ENCODE measurements around the gene RNF26. TPM values are rescaled to one million over a fixed set of nuclear protein-coding genes. Genes with fewer than 3 reads are reported as not detected.
"Not testable (repeated sequence)": the region's sequence is repeated elsewhere in the genome, so short reads cannot be mapped to it uniquely, and the experiment has no call there.

The RNF26 gene
- total RNA-seq, 1 experiment from 2014 or later = 9.3 TPM

GRCh38 chr11:119371067-119371601 is 36.8 kb downstream of the RNF26 start:
- DNase-seq (ENCODE audit: low read depth) = no peak

DNA sequence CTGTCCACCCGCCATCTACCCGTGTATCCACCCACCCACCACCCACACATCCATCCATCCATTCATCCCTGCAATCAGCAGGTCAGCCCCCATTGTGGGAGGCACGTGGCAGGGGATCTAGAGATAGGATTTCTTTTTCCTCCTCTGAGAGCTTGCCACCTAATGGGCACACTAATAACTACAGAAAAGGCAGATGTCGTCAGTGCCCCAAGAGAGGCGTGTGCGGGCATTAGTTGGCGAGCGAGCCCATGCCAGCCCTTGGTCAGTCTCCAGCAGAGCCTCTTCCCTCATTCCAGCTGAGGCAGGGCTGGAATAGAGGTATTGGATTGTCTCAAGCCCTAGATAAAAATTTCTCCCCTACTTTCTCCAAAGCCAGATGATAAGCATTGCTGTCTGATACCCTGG is 37.5 kb downstream of the RNF26 start:
- peak; percentile 81 for DNase-seq (ENCODE audit: low read depth)

- DNase-seq (ENCODE audit: low read depth) = no peak
These were observed 38.1 kb downstream of the RNF26 start for GRCh38 chr11:119372260-119373058.

GRCh38 chr11:119373059-119373920 is 39.0 kb downstream of the RNF26 start:
- no peak for DNase-seq (ENCODE audit: low read depth)

DNA sequence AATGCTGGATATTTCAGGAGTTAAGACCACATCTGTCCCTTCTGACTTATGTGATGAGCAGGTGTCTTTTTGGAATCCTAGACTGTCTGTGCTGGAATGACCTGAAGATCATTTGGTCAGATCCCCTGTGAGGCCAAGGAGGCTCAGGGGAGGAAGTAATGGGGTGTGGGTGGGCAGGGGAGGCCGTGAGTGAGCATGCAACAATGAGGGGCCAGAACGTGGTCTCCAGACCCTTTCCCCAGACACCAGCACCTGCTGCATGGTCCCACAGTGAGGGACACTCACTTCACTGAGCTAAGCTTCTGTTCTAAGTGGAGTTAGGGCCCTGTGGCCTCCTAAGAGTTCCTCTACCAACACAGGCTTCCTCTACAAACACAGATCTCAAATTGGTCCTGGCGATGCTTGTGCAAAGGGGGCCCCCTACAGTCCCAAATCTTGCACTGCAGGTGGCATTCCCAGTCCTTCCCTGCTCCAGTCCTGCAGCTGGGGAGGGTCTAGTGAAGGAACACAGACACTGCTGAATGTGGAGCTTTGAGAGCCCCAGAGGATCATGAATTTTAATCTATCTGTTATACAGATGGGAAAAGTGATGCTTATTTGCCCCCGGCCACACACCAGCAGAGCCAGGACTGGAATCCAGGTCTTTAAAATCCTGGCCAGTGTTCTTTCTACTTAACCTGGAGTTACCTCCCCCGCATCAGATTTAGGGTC is 39.7 kb downstream of the RNF26 start:
- DNase-seq (ENCODE audit: low read depth) = peak; percentile 74

DNA sequence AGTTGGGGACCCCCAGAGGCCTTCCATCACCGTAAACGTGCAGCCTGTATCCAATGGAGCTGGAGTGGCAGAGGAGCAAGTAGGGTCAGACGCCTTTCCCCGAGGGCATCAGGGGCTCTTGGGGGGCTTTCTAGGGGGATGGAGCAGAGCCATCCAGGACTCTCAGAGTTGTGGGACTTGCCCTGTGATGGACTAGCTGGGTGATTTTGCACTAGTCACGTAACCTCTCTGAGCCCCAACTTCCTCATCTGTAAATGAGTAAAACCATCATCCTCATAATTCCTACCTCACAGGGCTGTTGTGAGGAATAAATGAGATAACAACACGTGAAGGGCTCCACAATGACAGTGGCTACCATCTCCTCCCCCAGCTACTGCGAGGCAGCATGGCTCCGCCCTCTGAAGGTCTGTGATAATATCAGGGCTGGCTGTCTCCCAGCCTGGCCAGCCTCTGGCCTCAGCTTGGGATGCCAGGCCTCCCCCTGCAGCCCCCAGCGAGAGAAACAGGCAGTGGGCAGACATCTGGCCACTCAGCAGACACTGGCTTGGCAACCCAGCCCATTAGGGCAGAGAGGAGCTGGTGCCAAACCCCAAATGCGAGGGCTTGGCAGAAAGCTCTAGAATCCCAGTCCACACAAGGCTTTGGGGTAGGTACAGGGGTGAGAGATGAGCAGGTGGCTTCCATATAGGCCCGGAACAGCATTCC is 40.5 kb downstream of the RNF26 start:
- no peak for DNase-seq (ENCODE audit: low read depth)

DNA sequence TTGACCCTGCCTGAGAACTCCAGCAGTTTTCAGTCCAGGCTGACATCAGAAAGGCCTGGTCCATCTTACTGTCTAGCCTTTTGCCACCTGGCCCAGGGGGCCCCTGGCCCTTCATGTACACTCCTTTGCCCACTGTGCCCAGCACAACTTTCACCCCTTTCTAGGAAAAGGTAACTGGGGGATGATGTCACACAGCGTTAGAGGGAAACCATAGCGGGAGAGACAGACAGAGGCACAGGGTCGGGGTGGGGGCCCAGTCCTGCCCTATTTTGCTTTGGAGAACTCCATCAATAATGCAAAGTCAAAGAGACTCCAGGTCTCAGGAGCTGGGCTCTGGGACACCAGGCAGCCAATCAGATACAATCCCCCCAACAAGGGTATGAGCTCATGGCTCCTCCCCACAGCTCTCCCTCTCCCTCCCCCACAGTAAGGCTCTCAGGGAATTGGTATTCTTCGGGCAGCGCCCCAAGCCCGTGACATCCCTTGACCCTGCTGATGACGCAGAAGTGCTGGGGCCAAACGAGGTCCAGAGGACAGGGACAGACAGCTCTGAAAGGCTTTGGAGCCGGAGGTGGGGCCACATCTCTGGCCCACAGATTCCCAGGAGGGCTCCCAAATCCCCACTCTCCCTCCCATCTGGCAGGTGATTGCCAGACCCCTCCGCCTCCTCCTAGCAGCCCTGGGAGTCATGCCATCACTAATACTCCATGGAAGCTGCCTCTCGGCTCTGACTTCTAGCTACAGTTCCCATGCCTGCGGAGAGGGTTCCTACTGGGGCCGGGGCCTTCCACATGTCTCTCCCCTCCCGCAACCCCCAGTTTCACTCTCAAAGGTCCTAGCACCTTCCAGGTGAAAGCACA is 41.2 kb downstream of the RNF26 start:
- peak; percentile 84 for DNase-seq (ENCODE audit: low read depth)

DNA sequence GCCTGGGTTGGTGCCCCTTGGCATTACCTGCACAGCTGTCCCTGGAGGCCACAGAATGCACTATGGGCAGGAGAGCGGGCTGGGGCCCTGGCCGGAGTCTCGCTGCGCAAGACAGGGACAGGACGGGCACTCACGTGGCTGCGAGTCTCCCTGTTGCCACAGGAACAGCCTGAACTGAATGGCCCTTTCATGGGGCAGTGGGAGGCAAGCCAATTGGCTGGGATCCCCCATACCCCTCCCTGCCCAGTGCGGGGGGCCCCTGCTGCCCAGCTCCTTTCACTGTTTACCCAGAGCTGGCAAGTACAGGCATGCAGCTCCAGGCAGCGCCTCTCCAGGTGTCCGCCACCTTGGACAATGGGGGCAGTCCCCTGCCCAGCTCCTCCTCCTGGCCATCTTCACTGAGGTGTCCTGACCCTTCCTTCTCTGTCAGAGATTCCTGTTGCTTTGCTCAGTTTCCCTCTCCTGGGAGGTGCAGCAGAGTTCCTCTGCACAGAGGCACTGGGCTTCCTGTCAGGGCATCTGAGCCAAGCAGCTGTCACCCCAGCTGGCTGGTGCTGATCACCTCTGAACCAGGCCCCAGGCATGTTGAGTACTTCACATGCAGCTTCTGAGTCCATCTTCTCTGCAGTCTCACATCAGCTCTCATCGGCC is 42.0 kb downstream of the RNF26 start:
- peak; percentile 85 for DNase-seq (ENCODE audit: low read depth)

GRCh38 chr11:119377112-119377901 is 43.0 kb downstream of the RNF26 start:
- DNase-seq (ENCODE audit: low read depth) = no peak

DNA sequence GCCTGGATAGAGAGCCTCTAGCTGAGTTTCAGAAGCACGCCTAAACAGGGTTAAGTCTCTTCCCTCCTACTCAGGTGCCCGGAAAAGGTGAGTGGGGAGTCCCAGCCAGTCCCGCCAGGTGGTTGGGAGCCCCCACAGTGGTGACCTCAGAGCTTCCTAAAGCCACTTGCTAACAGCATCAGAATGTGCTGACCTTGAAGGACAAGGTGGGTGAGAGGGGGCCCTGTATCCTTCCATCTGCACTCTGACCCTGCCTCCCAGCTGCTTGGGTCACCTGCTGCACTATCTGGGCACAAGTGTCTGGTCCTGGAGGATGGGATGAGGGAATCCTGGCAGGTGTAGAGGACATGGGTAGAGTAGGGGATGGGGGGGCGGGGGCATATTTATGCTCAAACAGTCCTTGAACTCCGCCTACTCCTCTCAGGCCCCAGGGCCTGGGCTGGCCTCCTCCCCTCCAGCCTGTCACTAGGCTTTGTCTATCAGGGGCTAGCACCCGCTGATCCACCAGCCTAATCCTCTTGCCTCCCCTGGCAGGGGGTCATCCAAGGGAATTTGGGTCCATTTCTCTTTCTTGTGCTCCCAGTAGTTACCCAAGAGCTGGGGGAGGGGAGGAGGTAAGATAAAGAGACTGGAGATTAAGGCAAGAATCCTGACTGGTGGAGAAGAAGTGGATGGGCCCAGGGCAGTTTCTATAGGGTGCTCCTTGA is 43.8 kb downstream of the RNF26 start:
- no peak for DNase-seq (ENCODE audit: low read depth)

GRCh38 chr11:119378851-119379465 is 44.6 kb downstream of the RNF26 start:
- no peak for DNase-seq (ENCODE audit: low read depth)

GRCh38 chr11:119380160-119380826 is 46.0 kb downstream of the RNF26 start:
- DNase-seq (ENCODE audit: low read depth) = no peak

DNA sequence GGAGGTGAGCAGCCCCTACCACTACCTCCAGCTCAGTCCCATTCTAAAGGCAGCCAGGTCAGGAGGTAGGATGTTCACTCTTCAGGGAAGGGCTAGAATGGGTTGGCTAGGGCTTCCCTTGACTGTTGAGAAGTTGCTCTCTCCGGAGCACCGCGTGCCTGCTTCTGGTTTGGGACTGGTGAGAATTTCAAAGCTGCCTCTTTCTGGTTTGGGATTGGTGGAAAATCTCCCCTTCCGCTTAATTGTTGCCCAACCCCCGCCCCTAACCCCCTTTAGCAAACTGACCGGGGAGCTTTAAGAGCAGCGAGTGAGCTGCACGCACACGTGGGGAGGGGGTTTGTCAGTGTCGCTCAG is 46.5 kb downstream of the RNF26 start:
- peak; percentile 47 for DNase-seq (ENCODE audit: low read depth)

- DNase-seq (ENCODE audit: low read depth) = peak; percentile 96
These were observed 47.1 kb downstream of the RNF26 start, which contains the start of gene USP2 for GRCh38 chr11:119381181-119381988. TSS of gene USP2 (minus strand) at chr11:119381690. CDS start at chr11:119373480, 8,210 bp downstream.

- DNase-seq (ENCODE audit: low read depth) = no peak
These were observed 47.8 kb downstream of the RNF26 start for GRCh38 chr11:119382101-119382500.

DNA sequence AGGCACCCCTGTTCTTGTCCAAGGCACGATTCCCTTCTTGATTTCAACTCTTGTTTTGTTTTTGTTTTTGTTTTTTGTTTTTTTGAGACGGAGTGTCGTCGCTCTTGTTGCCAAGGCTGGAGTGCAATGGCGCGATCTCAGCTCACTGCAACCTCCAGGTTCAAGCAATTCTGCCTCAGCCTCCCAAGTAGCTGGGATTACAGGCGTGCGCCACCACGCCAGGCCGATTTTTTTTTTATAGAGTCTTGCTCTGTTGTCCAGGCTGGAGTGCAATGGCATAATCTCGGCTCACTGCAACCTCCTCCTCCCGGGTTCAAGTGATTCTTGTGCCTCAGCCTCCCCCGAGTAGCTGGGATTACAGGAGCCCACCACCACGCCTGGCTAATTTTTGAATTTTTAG is 48.2 kb downstream of the RNF26 start:
- DNase-seq (ENCODE audit: low read depth) = not testable (repeated sequence)

All from LHCN-M2 (cell line).